ENCODE results near the gene LEF1. TPM values are rescaled to one million over a fixed set of nuclear protein-coding genes. Genes with fewer than 3 reads are reported as not detected.

Gene LEF1
- total RNA-seq, 1 experiment from 2014 or later: 22.3 TPM

GRCh38 chr4:108140328-108140727, 28.4 kb downstream of the LEF1 start:
- Histone ChIP-seq H3K36me3 (ENCODE audit: control insufficient read depth, insufficient read depth, low read length) (no peaks in the 10 kb centered on the region), H3K4me1 (no peaks in the 10 kb centered on the region), H3K4me3 (ENCODE audit: low read depth, low read length) (no peak overlapping the region), H3K9me3 (no peaks in the 10 kb centered on the region), H3K27me3 (replicated peaks; ENCODE audit: control insufficient read depth, insufficient read depth, low read length) (no peaks in the 10 kb centered on the region)
- Mint-ChIP-seq H3K9me3 (ENCODE audit: unreplicated experiment) (no peaks in the 10 kb centered on the region), H3K4me1 (ENCODE audit: low read depth, unreplicated experiment) (peaks cover 3% of the 10 kb centered on the region), H3K36me3 (ENCODE audit: insufficient read depth, unreplicated experiment) (no peaks in the 10 kb centered on the region), H3K4me3 (ENCODE audit: unreplicated experiment) (no peak overlapping the region), H3K27me3 (ENCODE audit: insufficient read depth, unreplicated experiment) (no peaks in the 10 kb centered on the region), H3K27ac (ENCODE audit: unreplicated experiment) (no peak overlapping the region)
- intact Hi-C loops (cut with micrococcal nuclease; ENCODE audit: unreplicated experiment): no loop called here
- DNase-seq: no peak
- POLR2A ChIA-PET: no interaction called here
- no TSS peak for BruUV-seq (replicated peaks)
- CTCF ChIA-PET: no interaction called here
- TF ChIP-seq CTCF (IDR thresholded peaks at IDR 0.05; ENCODE audit: insufficient read depth in 1 of 2, low read depth in 1 of 2, low read length in 1 of 2, severe bottlenecking in 1 of 2, unreplicated experiment in 1 of 2): no peak

GRCh38 chr4:108139089-108139488, 29.6 kb downstream of the LEF1 start:
- no peaks in the 10 kb centered on the region for H3K4me1 ChIP-seq
- no peaks in the 10 kb centered on the region for H3K36me3 ChIP-seq (ENCODE audit: control insufficient read depth, insufficient read depth, low read length)
- no peak for DNase-seq
- intact Hi-C loops (cut with micrococcal nuclease; ENCODE audit: unreplicated experiment): no loop called here
- TF ChIP-seq CTCF (IDR thresholded peaks at IDR 0.05; ENCODE audit: insufficient read depth in 1 of 2, low read depth in 1 of 2, low read length in 1 of 2, severe bottlenecking in 1 of 2, unreplicated experiment in 1 of 2): no peak
- Mint-ChIP-seq H3K4me1 (ENCODE audit: low read depth, unreplicated experiment) (peaks cover 7% of the 10 kb centered on the region), H3K9me3 (ENCODE audit: unreplicated experiment) (no peaks in the 10 kb centered on the region), H3K4me3 (ENCODE audit: unreplicated experiment) (no peak overlapping the region), H3K36me3 (ENCODE audit: insufficient read depth, unreplicated experiment) (no peaks in the 10 kb centered on the region), H3K27me3 (ENCODE audit: insufficient read depth, unreplicated experiment) (no peaks in the 10 kb centered on the region), H3K27ac (ENCODE audit: unreplicated experiment) (no peak overlapping the region)
- no peak overlapping the region for H3K4me3 ChIP-seq (ENCODE audit: low read depth, low read length)
- CTCF ChIA-PET: no interaction called here
- no TSS peak for BruUV-seq (replicated peaks)
- no peaks in the 10 kb centered on the region for H3K27me3 ChIP-seq (replicated peaks; ENCODE audit: control insufficient read depth, insufficient read depth, low read length)
- POLR2A ChIA-PET: no interaction called here
- H3K9me3 ChIP-seq: no peaks in the 10 kb centered on the region

- BruUV-seq (replicated peaks): no TSS peak
- no peaks in the 10 kb centered on the region for H3K9me3 Mint-ChIP-seq (ENCODE audit: unreplicated experiment)
- Histone ChIP-seq H3K9me3 (no peaks in the 10 kb centered on the region), H3K36me3 (ENCODE audit: control insufficient read depth, insufficient read depth, low read length) (no peaks in the 10 kb centered on the region), H3K4me3 (ENCODE audit: low read depth, low read length) (no peak overlapping the region), H3K4me1 (no peaks in the 10 kb centered on the region), H3K27me3 (replicated peaks; ENCODE audit: control insufficient read depth, insufficient read depth, low read length) (no peaks in the 10 kb centered on the region)
- ChIA-PET CTCF (no interaction called here), POLR2A (no interaction called here)
- H3K27me3 Mint-ChIP-seq (ENCODE audit: insufficient read depth, unreplicated experiment): no peaks in the 10 kb centered on the region
- no peak overlapping the region for H3K27ac Mint-ChIP-seq (ENCODE audit: unreplicated experiment)
- H3K36me3 Mint-ChIP-seq (ENCODE audit: insufficient read depth, unreplicated experiment): no peaks in the 10 kb centered on the region
- intact Hi-C loops (cut with micrococcal nuclease; ENCODE audit: unreplicated experiment): no loop called here
- peaks cover 7% of the 10 kb centered on the region for H3K4me1 Mint-ChIP-seq (ENCODE audit: low read depth, unreplicated experiment)
- no peak for TF ChIP-seq CTCF (IDR thresholded peaks at IDR 0.05; ENCODE audit: insufficient read depth in 1 of 2, low read depth in 1 of 2, low read length in 1 of 2, severe bottlenecking in 1 of 2, unreplicated experiment in 1 of 2)
- DNase-seq: peak in 1 of 2 experiments; percentile 42
- no peak overlapping the region for H3K4me3 Mint-ChIP-seq (ENCODE audit: unreplicated experiment)
These were observed 33.1 kb downstream of the LEF1 start for GRCh38 chr4:108135549-108136209.
